ENCODE data around the gene NPVF.

NPVF gene, protein sequence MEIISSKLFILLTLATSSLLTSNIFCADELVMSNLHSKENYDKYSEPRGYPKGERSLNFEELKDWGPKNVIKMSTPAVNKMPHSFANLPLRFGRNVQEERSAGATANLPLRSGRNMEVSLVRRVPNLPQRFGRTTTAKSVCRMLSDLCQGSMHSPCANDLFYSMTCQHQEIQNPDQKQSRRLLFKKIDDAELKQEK

GRCh38 chr7:25228386-25228785 lies at the start of gene NPVF:
Gene NPVF, minus strand, starts transcription at chr7:25228486. Its CDS starts 47 bp downstream, at chr7:25228439.
- no peak for DNase-seq (ENCODE audit: low spot score)

GRCh38 chr7:25272265-25272664 lies 44.0 kb upstream of the NPVF start:
- DNase-seq (ENCODE audit: low spot score) = no peak

DNA sequence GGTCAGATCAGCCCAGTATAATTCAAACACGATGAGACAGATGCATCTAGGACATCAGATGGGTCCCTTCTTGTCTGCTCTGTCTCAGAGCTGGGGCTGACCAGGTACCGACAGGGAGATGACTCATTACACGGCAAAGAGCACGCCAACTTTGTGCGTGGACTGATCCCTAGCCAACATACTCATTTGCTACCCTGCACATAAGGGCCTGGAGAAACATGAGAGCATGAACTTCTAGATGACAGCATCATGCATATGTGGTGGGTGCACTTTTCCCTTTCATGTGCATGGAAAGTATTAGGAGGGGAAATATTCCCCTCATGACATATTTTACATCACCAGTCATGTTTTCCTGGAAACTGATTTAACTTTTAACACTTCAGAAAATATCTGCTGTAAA lies 35.1 kb upstream of the NPVF start:
- no peak for DNase-seq (ENCODE audit: low spot score)

DNA sequence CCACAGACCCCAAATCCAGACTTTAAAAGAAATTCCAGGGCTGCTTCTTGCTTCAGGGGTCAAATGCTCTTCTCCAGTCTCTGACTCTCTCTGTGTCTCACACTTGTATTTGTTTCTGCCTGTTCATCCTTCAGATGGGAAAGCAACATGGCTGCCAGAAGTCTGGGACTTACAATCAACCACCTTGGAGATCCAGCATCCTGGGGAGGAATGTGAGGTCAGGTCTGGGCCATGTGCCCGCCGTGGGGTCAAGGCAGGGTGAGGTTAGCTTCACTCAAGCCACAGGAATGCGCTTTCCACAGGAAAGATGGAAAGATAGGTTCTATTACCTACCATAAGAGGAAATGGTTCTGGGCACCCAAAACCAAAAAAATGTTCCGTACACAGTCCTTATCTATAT lies 34.3 kb upstream of the NPVF start:
- DNase-seq (ENCODE audit: low spot score) = no peak

DNA sequence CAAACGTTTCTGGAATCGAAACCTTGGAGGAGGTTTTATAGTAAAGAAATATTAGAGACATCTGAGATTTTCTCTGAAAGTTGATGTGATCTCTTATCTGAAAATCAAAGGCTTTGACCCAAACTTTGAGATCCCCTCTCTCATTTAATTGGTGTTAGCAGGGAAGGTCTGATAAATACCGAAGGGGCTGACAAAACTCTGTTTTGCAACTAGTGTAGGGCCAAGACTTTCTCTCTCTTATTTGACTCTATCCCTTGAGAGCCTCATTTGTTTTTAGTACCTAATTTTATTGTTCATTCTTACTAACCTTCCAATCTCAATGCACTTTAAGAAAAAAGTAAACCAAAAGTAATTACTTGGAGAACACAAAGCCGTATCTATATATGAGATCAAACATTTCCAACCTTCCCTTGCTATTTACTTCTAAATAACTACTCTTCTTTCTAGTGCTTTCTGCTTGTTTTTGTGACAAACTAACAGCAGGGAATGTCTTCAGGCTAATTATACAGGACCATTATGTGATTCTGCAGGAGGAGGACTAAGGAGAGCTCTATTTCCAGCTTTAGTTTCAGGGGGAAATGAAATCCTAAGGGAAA lies 33.4 kb upstream of the NPVF start:
- DNase-seq (ENCODE audit: low spot score) = no peak

GRCh38 chr7:25260862-25261494 lies 32.7 kb upstream of the NPVF start:
- no peak for DNase-seq (ENCODE audit: low spot score)

GRCh38 chr7:25259487-25260243 lies 31.4 kb upstream of the NPVF start:
- peak; percentile 64 for DNase-seq (ENCODE audit: low spot score)

DNA sequence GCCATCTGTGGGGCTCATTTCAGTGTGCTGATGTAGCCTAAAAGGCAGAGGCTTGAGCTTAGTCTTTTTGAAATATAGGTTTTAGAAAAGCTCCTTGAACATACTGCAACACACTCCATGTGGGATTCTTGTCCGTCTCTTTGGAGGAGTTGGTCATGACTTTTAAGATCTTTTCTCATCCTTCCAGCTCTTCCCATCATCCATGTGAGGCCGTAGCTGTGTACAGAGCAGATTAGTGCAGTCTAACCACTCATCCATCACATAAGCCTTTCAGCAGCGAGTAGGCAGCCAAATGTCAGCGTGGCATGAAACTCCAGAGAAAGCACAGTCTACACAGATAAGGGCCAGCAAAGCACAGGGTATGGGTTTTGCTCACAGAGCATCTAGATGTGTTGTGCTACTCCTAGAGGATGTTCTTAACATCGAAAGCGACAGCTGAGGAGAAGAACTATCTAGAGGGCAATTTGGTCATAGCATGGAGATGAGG lies 28.1 kb upstream of the NPVF start:
- no peak for DNase-seq (ENCODE audit: low spot score)

DNA sequence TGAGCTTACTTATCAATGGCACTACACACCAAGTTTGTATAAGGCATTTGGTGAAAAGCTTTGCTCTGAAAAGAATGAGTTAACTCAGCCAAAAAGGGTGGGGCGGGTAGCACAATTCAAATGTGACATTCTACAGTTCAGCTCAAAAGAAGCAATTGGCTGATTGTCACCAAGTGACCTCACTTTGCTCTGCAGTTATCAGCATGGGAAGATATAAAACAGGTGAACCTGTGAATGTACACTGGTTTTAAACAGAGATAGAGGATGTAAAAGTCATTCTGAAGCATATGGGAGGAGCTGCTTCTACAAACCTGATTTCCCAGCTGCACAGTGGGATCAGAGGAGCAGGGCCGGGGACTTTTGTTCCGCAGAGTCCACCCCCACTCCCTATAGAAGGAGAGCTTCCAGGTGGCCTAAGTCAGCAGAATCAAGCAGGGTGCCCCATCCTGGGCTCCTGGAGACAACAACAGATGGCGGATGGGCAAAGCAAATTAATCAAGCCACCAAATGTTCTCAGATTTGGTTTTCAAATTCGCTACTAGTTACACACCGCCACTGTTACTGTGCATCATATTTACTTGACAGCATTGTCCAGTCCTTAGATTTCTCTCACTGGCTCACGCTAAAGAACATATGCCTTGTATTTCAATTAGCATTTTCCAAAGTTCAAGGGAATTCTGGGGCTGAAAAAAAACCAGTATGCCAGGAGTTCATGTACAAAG lies 27.5 kb upstream of the NPVF start:
- DNase-seq (ENCODE audit: low spot score) = no peak

- DNase-seq (ENCODE audit: low spot score) = no peak
These were observed 26.3 kb upstream of the NPVF start for GRCh38 chr7:25254604-25255003.

DNA sequence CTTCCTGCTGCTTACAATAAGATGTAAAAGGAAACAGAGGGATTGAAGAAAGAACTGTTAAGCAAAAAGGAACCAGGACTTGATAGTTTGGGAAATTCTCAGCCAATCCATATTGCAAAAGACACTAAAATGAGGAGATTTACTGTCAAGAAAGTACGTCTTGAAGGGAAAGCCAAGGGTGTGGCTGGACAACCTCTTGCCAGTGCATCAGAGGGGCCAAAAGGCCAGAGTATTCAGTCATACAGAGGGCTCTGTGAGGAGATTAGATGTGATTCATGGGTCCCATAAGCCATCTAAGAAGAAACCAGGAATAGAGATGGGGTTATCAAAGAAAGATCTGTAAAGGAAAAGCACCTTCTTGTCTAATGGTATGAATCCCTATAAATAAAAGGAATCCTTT lies 25.4 kb upstream of the NPVF start:
- no peak for DNase-seq (ENCODE audit: low spot score)

DNA sequence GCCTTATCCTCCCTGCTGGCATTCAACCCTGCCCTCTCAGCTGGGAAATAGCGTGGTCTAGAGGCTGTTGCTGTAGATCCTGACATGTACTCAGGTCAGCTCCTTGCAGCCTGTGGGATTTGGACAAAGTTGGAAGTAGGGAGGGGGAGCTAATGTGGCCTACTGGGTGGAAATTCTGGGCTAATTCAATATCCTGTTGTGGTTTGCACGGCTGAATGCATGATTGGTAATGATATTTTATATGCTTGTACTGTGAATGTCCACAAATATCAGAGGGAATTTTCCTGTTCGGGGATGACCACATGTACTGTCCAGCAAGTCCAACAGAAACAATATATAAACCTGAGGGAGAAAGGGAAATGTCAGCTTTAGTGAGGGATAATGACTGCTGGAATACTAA lies 22.1 kb upstream of the NPVF start:
- DNase-seq (ENCODE audit: low spot score) = no peak

- DNase-seq (ENCODE audit: low spot score) = peak; percentile 8
These were observed 21.5 kb upstream of the NPVF start for GRCh38 chr7:25249772-25250171.

GRCh38 chr7:25246306-25246705 lies 18.0 kb upstream of the NPVF start:
- no peak for DNase-seq (ENCODE audit: low spot score)

DNA sequence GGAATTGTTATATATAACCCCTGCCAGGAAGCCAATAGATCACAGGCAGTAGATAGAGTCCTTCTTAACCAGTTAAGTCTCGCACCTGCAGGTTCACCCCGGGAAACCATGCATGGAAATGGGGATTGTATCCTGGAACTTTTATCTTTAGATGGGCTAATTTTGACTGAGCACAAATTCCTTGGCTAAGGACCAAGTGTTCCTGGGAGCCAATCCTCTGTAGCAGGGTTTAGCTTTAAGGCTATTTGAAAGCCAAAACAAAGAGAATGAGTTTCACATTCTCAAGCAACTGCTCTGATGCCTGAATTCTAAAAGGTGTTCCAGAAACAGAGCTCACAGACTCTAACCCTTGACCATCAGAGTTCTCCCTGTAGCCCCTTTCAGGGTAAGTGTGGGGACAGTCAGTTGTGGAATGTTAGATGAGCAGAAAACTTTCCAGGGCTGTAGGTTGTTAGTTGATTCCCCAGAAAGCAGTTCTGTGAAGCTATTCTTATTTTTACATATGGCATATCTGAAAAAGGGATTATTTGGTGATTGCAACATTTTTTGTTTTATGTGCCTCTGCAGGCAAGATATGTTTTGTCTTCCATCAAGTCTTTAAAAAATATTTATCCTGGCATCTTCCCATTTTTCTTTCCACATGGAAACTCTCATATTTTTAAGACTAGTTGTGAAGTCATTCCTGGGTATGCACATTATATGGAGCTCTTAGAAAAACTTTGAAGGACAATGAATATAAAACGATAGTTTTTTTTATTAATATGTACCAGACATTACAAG lies 16.2 kb upstream of the NPVF start:
- DNase-seq (ENCODE audit: low spot score) = no peak

- no peak for DNase-seq (ENCODE audit: low spot score)
These were observed 14.4 kb upstream of the NPVF start for GRCh38 chr7:25242678-25243077.

GRCh38 chr7:25240896-25241295 lies 12.6 kb upstream of the NPVF start:
- no peak for DNase-seq (ENCODE audit: low spot score)

DNA sequence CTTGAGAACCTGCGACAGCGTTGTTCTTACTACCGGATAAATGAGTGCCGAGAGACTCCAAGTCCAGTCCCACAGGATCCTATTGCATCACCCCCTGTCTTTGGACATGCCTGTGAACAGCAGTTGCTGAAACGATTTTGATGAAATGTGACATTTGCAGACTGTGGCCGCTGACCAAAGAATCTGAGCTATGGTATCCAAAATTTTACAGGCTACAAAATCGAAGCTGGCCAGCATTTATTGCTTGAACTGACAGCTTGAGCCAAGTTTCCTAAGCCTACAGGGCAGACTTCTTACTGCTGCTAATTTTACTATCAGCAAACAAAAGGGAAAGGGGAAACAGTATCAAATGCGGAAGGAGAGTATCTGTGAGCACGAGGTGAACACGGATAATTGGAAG lies 12.1 kb upstream of the NPVF start:
- no peak for DNase-seq (ENCODE audit: low spot score)

DNA sequence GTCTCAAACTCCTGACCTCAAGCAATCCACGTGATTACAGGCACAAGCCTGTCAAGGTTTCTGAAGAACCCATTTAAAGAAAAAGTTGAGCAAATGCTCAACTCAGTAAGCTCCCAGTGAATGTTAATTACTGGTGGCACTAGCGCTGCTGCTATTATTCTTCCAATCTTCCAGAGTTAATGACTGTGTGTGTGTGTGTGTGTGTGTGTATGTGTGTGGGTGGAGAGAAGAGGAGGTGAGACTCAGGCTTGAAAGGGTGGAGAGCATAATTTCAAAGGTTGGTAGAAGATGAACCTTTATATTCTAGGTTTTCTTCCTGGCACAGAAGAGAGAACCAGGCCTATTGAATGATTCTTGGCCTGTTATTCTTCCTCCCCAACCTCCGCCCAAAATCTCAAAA lies 11.6 kb upstream of the NPVF start:
- no peak for DNase-seq (ENCODE audit: low spot score)

DNA sequence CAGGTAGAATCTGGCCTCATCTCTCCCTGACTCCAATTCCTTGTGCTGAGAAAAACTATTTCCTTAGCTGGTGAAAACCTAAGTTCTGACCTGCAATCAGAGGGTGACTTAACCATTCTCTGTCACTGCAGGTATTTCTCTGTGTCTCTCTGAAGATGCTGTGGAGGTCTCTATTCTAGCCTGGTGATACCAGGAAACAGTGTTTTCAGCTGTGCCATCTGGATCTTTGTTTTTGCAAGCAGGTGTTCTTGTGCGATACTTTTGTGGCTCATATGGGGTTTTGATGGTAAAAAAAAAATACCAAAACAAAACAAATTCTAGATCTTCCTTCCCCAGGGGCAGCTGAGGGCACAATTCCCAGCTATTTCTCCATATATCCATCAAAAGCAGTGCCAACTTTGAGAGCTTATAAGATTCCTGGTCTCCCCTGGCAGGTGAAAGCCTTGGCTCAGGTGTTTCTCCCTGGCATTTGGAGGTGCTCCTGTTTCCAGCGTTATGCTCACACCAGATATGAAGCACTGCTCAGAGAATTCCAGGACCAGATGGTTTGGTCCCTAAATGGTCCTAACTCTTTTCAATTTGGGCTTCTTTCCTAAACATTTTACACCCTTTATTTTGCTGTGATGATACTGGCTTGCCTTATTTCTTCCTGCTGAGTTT lies 9.9 kb upstream of the NPVF start:
- no peak for DNase-seq (ENCODE audit: low spot score)

GRCh38 chr7:25235471-25235870 lies 7.2 kb upstream of the NPVF start:
- no peak for DNase-seq (ENCODE audit: low spot score)

Data from HuH-7 (cell line).